Keratinocyte (primary cell): ENCODE measurements around the gene IFI27L2.

Experiments
- EZH2 ChIP-seq: IDR thresholded peaks from one replicate; pipeline ENCODE4 v1.6.1; 2012; ENCODE audit warnings: inconsistent platforms, mild to moderate bottlenecking, low read length, moderate library complexity
- TF ChIP-seq, protein P1 (sequence below), 3 experiments: IDR thresholded peaks in 1 of 3; conservative IDR thresholded peaks in 1 of 3; optimal IDR thresholded peaks in 1 of 3; 2 replicates in 2 of 3; 3 replicates in 1 of 3; pipeline versions ENCODE3 to v1.5.1; 2011; ENCODE audit warnings: low read length in 3 of 3, mild to moderate bottlenecking in 3 of 3, moderate library complexity in 2 of 3, control low read depth in 1 of 3, inconsistent platforms in 1 of 3; ENCODE audit not compliant: insufficient read depth in 2 of 3; ENCODE audit errors: extremely low read depth in 1 of 3

DNA sequence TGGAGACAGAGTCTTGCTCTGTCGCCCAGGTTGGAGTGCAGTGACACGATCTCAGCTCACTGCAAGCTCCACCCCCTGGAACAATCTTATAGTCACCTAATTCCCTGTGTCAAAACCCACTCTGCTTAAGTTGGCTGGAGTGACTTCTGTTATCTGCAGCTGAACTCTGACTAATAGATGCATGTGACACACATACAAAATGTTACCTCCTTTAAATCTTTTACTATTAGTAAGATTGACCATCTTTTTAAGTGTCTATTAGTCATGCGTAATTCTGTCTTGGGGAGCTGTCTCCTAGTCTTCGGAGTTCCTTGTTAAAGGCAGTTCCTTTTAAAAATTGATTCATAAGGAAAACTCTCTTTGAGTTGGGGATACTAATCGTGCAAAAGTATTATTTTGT is 40.9 kb downstream of the IFI27L2 start:
- TF ChIP-seq, protein P1, sequence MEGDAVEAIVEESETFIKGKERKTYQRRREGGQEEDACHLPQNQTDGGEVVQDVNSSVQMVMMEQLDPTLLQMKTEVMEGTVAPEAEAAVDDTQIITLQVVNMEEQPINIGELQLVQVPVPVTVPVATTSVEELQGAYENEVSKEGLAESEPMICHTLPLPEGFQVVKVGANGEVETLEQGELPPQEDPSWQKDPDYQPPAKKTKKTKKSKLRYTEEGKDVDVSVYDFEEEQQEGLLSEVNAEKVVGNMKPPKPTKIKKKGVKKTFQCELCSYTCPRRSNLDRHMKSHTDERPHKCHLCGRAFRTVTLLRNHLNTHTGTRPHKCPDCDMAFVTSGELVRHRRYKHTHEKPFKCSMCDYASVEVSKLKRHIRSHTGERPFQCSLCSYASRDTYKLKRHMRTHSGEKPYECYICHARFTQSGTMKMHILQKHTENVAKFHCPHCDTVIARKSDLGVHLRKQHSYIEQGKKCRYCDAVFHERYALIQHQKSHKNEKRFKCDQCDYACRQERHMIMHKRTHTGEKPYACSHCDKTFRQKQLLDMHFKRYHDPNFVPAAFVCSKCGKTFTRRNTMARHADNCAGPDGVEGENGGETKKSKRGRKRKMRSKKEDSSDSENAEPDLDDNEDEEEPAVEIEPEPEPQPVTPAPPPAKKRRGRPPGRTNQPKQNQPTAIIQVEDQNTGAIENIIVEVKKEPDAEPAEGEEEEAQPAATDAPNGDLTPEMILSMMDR (optimal IDR thresholded peaks at IDR 0.05 in 1 of 3, IDR thresholded peaks at IDR 0.05 in 1 of 3, conservative IDR thresholded peaks at IDR 0.05 in 1 of 3; ENCODE audit: extremely low read depth in 1 of 3, insufficient read depth in 2 of 3, low read length in 3 of 3) = no peak
- TF ChIP-seq EZH2 = no peak
